K562 (cell line): ENCODE results near the gene TMEM144.

Experiments used
- CBFB ChIP-seq: sonication (generic); formaldehyde crosslinking; IDR thresholded peaks from 2 replicates; pipeline ENCODE4 v1.4.0; 2020; ENCODE audit warnings: mild to moderate bottlenecking, missing genetic modification reagents
- CUX1 ChIP-seq: fragments of 200-800 bp; sonication (Bioruptor generic); IDR thresholded peaks from 2 replicates; pipeline ENCODE4 v1.6.1; 2016; ENCODE audit warnings: missing genetic modification characterization, missing compliant biosample characterization
- EP300 ChIP-seq: IDR thresholded peaks from 2 replicates; pipeline ENCODE4 v1.6.1; 2012; ENCODE audit warnings: low read length, improper control_type of control experiment
- FIP1L1 ChIP-seq: fragments of 200-400 bp; formaldehyde crosslinking; IDR thresholded peaks from 2 replicates; pipeline ENCODE4 v1.6.1; 2018; ENCODE audit warnings: mild to moderate bottlenecking, low read depth, low read length; ENCODE audit not compliant: poor library complexity, severe bottlenecking
- HDGF ChIP-seq: fragments of 450-650 bp; IDR thresholded peaks from 2 replicates; pipeline ENCODE4 v1.6.1; 2016
- MXI1 ChIP-seq: IDR thresholded peaks from 2 replicates; pipeline ENCODE4 v1.6.1; 2011; ENCODE audit warnings: low read depth, mild to moderate bottlenecking, improper control_type of control experiment, low read length
- POLR2A ChIP-seq: fragments of 450-650 bp; conservative IDR thresholded peaks from 2 replicates; pipeline ENCODE4 v1.6.1; 2016
- POLR2AphosphoS5 ChIP-seq: IDR thresholded peaks from 2 replicates; pipeline ENCODE4 v1.6.1; 2011; ENCODE audit warnings: mild to moderate bottlenecking, low read depth, low read length, moderate library complexity; ENCODE audit not compliant: control insufficient read depth, insufficient read depth
- ZC3H8 ChIP-seq: fragments of 450-650 bp; IDR thresholded peaks from 2 replicates; pipeline ENCODE4 v1.6.1; 2017
- ZKSCAN8 ChIP-seq: fragments of 200-800 bp; sonication (Bioruptor generic); IDR thresholded peaks from 2 replicates; pipeline ENCODE4 v1.6.1; 2016; ENCODE audit warnings: missing genetic modification characterization, missing compliant biosample characterization
- TF ChIP-seq, protein P1 (sequence below): fragments of 250-450 bp; sonication (Bioruptor Pico); IDR thresholded peaks from 2 replicates; pipeline ENCODE4 v1.8.0; 2021; ENCODE audit warnings: moderate library complexity, mild to moderate bottlenecking, inconsistent platforms
- TF ChIP-seq, protein P2 (sequence below), 3 experiments: IDR thresholded peaks in 2 of 3; conservative IDR thresholded peaks in 1 of 3; 2 replicates each; pipeline ENCODE4 v1.5.1; 2011 to 2012; ENCODE audit warnings: low read length in 3 of 3, mild to moderate bottlenecking in 3 of 3, control low read depth in 2 of 3, improper control_type of control experiment in 1 of 3, inconsistent platforms in 1 of 3, low read depth in 1 of 3, mixed read lengths in 1 of 3, moderate library complexity in 1 of 3; ENCODE audit not compliant: insufficient read depth in 2 of 3

DNA sequence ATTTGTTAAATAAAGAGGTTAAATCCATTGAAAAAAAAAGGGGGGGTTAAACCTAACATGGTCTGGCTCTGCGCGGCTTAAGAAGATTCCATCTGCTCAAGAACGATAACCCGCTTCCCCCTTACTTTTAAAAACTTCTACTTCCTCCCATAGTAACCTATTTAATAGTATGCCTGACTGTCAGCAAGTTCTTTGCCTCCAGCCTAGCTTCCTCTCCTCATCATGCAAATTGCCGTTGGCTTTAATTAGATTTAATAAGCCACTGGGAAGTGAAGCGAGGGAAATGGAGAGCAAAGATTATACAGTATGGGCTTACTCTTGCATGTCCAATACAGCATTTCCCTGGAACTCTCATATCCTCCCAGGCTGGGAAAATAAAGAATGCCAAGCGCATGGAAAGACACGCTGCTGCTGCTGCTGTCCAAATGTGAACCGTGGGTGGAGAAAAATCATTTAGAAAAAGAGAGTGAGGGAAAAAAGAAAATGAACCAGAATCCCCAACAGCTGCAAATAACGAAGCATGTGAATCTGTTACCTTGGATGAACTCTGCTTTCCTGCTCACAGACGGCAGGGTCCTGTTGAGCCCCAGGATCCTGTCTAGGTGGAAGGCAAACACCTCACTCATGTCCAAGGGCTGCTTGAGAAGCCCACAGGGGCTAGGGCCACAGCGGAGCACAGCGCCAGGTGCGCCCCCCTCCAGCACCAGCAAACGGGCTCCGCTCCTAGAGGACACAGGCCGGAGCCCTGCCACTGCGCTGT is 40.2 kb upstream of the TMEM144 start:
- TF ChIP-seq MXI1 (no peak), FIP1L1 (no peak), EP300 (no peak), POLR2AphosphoS5 (no peak), CBFB (CRISPR knock-in tag) (no peak), HDGF (no peak), POLR2A (no peak), ZC3H8 (no peak), CUX1 (CRISPR knock-in tag) (no peak), ZKSCAN8 (CRISPR knock-in tag) (no peak)
- TF ChIP-seq, protein P1, sequence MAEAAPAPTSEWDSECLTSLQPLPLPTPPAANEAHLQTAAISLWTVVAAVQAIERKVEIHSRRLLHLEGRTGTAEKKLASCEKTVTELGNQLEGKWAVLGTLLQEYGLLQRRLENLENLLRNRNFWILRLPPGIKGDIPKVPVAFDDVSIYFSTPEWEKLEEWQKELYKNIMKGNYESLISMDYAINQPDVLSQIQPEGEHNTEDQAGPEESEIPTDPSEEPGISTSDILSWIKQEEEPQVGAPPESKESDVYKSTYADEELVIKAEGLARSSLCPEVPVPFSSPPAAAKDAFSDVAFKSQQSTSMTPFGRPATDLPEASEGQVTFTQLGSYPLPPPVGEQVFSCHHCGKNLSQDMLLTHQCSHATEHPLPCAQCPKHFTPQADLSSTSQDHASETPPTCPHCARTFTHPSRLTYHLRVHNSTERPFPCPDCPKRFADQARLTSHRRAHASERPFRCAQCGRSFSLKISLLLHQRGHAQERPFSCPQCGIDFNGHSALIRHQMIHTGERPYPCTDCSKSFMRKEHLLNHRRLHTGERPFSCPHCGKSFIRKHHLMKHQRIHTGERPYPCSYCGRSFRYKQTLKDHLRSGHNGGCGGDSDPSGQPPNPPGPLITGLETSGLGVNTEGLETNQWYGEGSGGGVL (CRISPR knock-in tag) = no peak
- TF ChIP-seq, protein P2, sequence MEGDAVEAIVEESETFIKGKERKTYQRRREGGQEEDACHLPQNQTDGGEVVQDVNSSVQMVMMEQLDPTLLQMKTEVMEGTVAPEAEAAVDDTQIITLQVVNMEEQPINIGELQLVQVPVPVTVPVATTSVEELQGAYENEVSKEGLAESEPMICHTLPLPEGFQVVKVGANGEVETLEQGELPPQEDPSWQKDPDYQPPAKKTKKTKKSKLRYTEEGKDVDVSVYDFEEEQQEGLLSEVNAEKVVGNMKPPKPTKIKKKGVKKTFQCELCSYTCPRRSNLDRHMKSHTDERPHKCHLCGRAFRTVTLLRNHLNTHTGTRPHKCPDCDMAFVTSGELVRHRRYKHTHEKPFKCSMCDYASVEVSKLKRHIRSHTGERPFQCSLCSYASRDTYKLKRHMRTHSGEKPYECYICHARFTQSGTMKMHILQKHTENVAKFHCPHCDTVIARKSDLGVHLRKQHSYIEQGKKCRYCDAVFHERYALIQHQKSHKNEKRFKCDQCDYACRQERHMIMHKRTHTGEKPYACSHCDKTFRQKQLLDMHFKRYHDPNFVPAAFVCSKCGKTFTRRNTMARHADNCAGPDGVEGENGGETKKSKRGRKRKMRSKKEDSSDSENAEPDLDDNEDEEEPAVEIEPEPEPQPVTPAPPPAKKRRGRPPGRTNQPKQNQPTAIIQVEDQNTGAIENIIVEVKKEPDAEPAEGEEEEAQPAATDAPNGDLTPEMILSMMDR (IDR thresholded peaks at IDR 0.05 in 2 of 3, conservative IDR thresholded peaks at IDR 0.05 in 1 of 3; ENCODE audit: insufficient read depth in 2 of 3, low read depth in 1 of 3, low read length in 3 of 3) = no peak
